HEK293T (cell line): ENCODE measurements around the gene DCUN1D4.

ENCODE experiments used
- CTCF ChIA-PET: fragments of 350-600 bp; formaldehyde crosslinking; extraction: SDS; loops from one replicate; lab custom pipeline; 2021; ENCODE audit warnings: antibody characterized with exemption, inconsistent platforms; lab: Yijun Ruan, JAX
- POLR2A ChIA-PET: fragments of 350-600 bp; formaldehyde crosslinking; extraction: SDS; loops from one replicate; lab custom pipeline; 2020; ENCODE audit warnings: antibody characterized with exemption, inconsistent platforms; lab: Yijun Ruan, JAX
- DNase-seq: peaks from one replicate; pipeline ENCODE4 v3.0.0; 2012; ENCODE audit warnings: mixed read lengths; ENCODE audit errors: extremely low spot score
- ARNT ChIP-seq: fragments of 450-650 bp; IDR thresholded peaks from 2 replicates; pipeline ENCODE4 v1.6.1; 2017; ENCODE audit warnings: mild to moderate bottlenecking
- BHLHE40 ChIP-seq: fragments of 450-650 bp; IDR thresholded peaks from 2 replicates; pipeline ENCODE4 v1.6.1; 2016; ENCODE audit warnings: mild to moderate bottlenecking, moderate library complexity, borderline replicate concordance
- CTBP1 ChIP-seq: fragments of 450-650 bp; IDR thresholded peaks from 2 replicates; pipeline ENCODE4 v1.6.1; 2016; ENCODE audit warnings: borderline replicate concordance
- ELF4 ChIP-seq: fragments of 450-650 bp; IDR thresholded peaks from 2 replicates; pipeline ENCODE4 v1.6.1; 2017; ENCODE audit warnings: antibody characterized with exemption
- FOXA1 ChIP-seq: fragments of 450-650 bp; IDR thresholded peaks from 2 replicates; pipeline ENCODE4 v1.6.1; 2016; ENCODE audit warnings: mild to moderate bottlenecking
- FOXK2 ChIP-seq: fragments of 450-650 bp; IDR thresholded peaks from 2 replicates; pipeline ENCODE4 v1.6.1; 2016; ENCODE audit warnings: mild to moderate bottlenecking
- FOXM1 ChIP-seq: fragments of 450-650 bp; IDR thresholded peaks from 2 replicates; pipeline ENCODE4 v1.6.1; 2017; ENCODE audit warnings: mild to moderate bottlenecking, borderline replicate concordance
- HDGF ChIP-seq: fragments of 450-650 bp; IDR thresholded peaks from 2 replicates; pipeline ENCODE4 v1.6.1; 2017; ENCODE audit warnings: antibody characterized with exemption, borderline replicate concordance
- L3MBTL2 ChIP-seq: fragments of 450-650 bp; conservative IDR thresholded peaks from 2 replicates; pipeline ENCODE4 v1.6.1; 2016; ENCODE audit warnings: mild to moderate bottlenecking
- LEF1 ChIP-seq: fragments of 450-650 bp; IDR thresholded peaks from 2 replicates; pipeline ENCODE4 v1.6.1; 2017; ENCODE audit warnings: mild to moderate bottlenecking, borderline replicate concordance
- NFRKB ChIP-seq: fragments of 450-650 bp; IDR thresholded peaks from 2 replicates; pipeline ENCODE4 v1.6.1; 2016; ENCODE audit warnings: mild to moderate bottlenecking, moderate library complexity
- PKNOX1 ChIP-seq: fragments of 450-650 bp; IDR thresholded peaks from 2 replicates; pipeline ENCODE4 v1.6.1; 2016
- SP1 ChIP-seq: fragments of 450-650 bp; IDR thresholded peaks from 2 replicates; pipeline ENCODE4 v1.6.1; 2017
- SUZ12 ChIP-seq: fragments of 450-650 bp; IDR thresholded peaks from 2 replicates; pipeline ENCODE4 v1.6.1; 2016; ENCODE audit warnings: mild to moderate bottlenecking
- TARDBP ChIP-seq: fragments of 450-650 bp; IDR thresholded peaks from 2 replicates; pipeline ENCODE4 v1.6.1; 2016
- ZNF384 ChIP-seq: fragments of 450-650 bp; IDR thresholded peaks from 2 replicates; pipeline ENCODE4 v1.6.1; 2016

Gene DCUN1D4

DNA sequence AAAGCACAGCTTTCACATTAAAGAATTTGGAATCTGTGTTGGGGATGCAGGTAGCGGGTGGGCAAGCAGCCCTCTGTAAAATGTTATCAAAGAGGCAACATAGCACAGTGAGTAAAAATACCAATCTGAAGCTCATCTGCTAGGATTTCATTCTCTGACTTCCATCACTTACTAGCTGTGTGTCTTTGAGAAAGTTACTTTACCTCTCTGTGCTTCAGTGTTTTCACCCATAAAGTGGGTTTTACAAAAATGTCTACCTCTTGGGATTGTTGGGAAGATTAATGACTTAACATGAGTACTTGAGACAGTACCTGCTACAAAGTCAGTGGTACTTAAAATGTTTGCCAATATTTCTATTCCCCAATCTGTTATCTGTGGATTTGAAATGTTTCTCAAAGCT lies 7.9 kb upstream of the DCUN1D4 start:
- no peak for DNase-seq
- ChIA-PET POLR2A (interaction anchor here (1.0 kb wide), 1 partner anchor 10 kb away, joined by 3 read pairs; no protein-coding TSS in a partner anchor), CTCF (no interaction called here)
- TF ChIP-seq HDGF (no peak), TARDBP (no peak), SP1 (no peak), ZNF384 (no peak), FOXM1 (no peak), FOXA1 (no peak), BHLHE40 (no peak), LEF1 (no peak), SUZ12 (no peak), PKNOX1 (no peak), ELF4 (no peak), NFRKB (no peak), L3MBTL2 (no peak), ARNT (no peak), CTBP1 (no peak)

GRCh38 chr4:51835855-51836254 lies 7.1 kb upstream of the DCUN1D4 start:
- CTCF ChIA-PET = no interaction called here
- no peak for DNase-seq
- POLR2A ChIA-PET = interaction anchor here (1.0 kb wide), 1 partner anchor 9 kb away, joined by 3 read pairs; no protein-coding TSS in a partner anchor
- TF ChIP-seq FOXM1 = no peak
- no peak for TF ChIP-seq CTBP1
- no peak for TF ChIP-seq PKNOX1
- TF ChIP-seq ZNF384 = no peak
- TF ChIP-seq NFRKB = no peak
- TF ChIP-seq TARDBP = no peak
- no peak for TF ChIP-seq SUZ12
- no peak for TF ChIP-seq L3MBTL2
- TF ChIP-seq FOXK2 = no peak
- TF ChIP-seq BHLHE40 = no peak
- no peak for TF ChIP-seq FOXA1
- TF ChIP-seq HDGF = no peak
- TF ChIP-seq ELF4 = no peak
- no peak for TF ChIP-seq SP1
- no peak for TF ChIP-seq LEF1

GRCh38 chr4:51836549-51836948 lies 6.4 kb upstream of the DCUN1D4 start:
- TF ChIP-seq TARDBP (no peak), BHLHE40 (no peak), SP1 (no peak), L3MBTL2 (no peak), ARNT (no peak), FOXA1 (no peak), SUZ12 (no peak), FOXM1 (no peak), LEF1 (no peak)
- ChIA-PET CTCF (no interaction called here), POLR2A (no interaction called here)
- DNase-seq = no peak

GRCh38 chr4:51840781-51841180 lies 2.2 kb upstream of the DCUN1D4 start:
- DNase-seq = no peak
- TF ChIP-seq FOXK2 (no peak), SP1 (no peak), PKNOX1 (no peak), ELF4 (no peak), L3MBTL2 (no peak)
- CTCF ChIA-PET = interaction anchor here (0.7 kb wide), 1 partner anchor 63 kb away, joined by 4 read pairs; no protein-coding TSS in a partner anchor
- POLR2A ChIA-PET = no interaction called here

DNA sequence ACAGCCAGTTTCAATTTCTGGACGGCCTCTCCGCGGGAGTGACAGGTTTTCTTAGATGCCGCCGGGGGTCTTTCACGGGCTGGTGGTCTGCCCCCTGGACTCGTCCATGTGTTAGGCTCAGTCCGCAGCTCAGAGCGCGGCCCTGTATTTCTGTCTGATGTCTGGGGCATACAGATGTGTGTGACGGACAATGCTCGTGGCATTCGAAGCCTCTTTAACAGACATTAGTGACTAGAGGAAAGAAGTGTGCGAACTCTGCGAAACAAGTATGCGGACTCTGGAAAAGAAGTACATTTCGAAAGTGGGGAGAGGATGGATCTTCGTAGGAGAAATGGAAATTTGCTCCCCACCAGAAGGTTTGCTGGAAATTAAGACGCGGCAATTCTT lies 793 bp upstream of the DCUN1D4 start:
- ChIA-PET POLR2A (interaction anchor here (0.8 to 1.7 kb wide), 4 partner anchors 11 to 195 kb away, joined by 3 to 6 read pairs (median 4); partner anchors contain the start of gene SGCB), CTCF (no interaction called here)
- DNase-seq = peak; percentile 15
- TF ChIP-seq FOXM1 = no peak
- peak; percentile 82; the same call in 1 of the 2 replicates for TF ChIP-seq L3MBTL2
- no peak for TF ChIP-seq ELF4
- TF ChIP-seq BHLHE40 = no peak

- TF ChIP-seq NFRKB (no peak), FOXK2 (no peak), ELF4 (no peak)
- POLR2A ChIA-PET = interaction anchor here (0.6 to 1.3 kb wide), 6 partner anchors 10 to 194 kb away, joined by 3 to 4 read pairs (median 4); partner anchors contain the start of gene SGCB
- CTCF ChIA-PET = no interaction called here
- no peak for DNase-seq
Measured at GRCh38 chr4:51843309-51844152, 578 bp downstream of the DCUN1D4 start.
